Smooth muscle cell (in vitro differentiated cells): ENCODE measurements around the gene PLXNC1. TPM values are rescaled to one million over a fixed set of nuclear protein-coding genes. Genes with fewer than 3 reads are reported as not detected.

Experiments
- DNase-seq: peaks from one replicate; lab custom pipeline; 2025; ENCODE audit not compliant: unreplicated experiment; lab: John Stamatoyannopoulos, UW
- H2AFZ ChIP-seq: fragments of 200-600 bp; sonication (generic); 2 replicates; pipeline ENCODE4 v1.6.0; 2016; ENCODE audit warnings: antibody characterized with exemption, low read depth, mild to moderate bottlenecking
- H3F3A ChIP-seq: fragments of 200-600 bp; sonication (generic); 2 replicates; pipeline ENCODE4 v1.6.0; 2017; ENCODE audit warnings: antibody characterized with exemption, low read depth
- H3K27ac ChIP-seq: fragments of 200-600 bp; sonication (generic); 2 replicates; pipeline ENCODE4 v1.5.1; 2016; ENCODE audit warnings: low read depth, mild to moderate bottlenecking
- H3K27me3 ChIP-seq: fragments of 200-600 bp; sonication (generic); 2 replicates; pipeline ENCODE4 v1.6.1; 2016; ENCODE audit warnings: low read depth, mild to moderate bottlenecking
- H3K36me3 ChIP-seq: fragments of 200-600 bp; sonication (generic); 2 replicates; pipeline ENCODE4 v1.5.1; 2016; ENCODE audit warnings: low read depth
- H3K4me1 ChIP-seq: fragments of 200-600 bp; sonication (generic); 2 replicates; pipeline ENCODE4 v1.5.1; 2016; ENCODE audit warnings: low read depth
- H3K4me2 ChIP-seq: fragments of 200-600 bp; sonication (generic); 2 replicates; pipeline ENCODE4 v1.6.0; 2016; ENCODE audit warnings: mild to moderate bottlenecking
- H3K4me3 ChIP-seq: fragments of 200-600 bp; sonication (generic); 2 replicates; pipeline ENCODE4 v1.5.1; 2016; ENCODE audit warnings: mild to moderate bottlenecking
- H3K79me2 ChIP-seq: fragments of 200-600 bp; sonication (generic); 2 replicates; pipeline ENCODE4 v1.6.0; 2016; ENCODE audit warnings: low read depth, mild to moderate bottlenecking
- H3K9ac ChIP-seq: fragments of 200-600 bp; sonication (generic); 2 replicates; pipeline ENCODE4 v1.6.0; 2016; ENCODE audit warnings: low read depth
- H3K9me3 ChIP-seq: fragments of 200-600 bp; sonication (generic); replicated peaks from 2 replicates; pipeline ENCODE4 v1.5.1; 2016; ENCODE audit warnings: low read depth
- H4K20me1 ChIP-seq: fragments of 200-600 bp; sonication (generic); 2 replicates; pipeline ENCODE4 v1.6.0; 2016; ENCODE audit warnings: low read depth
- CTCF ChIP-seq: fragments of 200-600 bp; sonication (generic); IDR thresholded peaks from 2 replicates; pipeline ENCODE4 v1.5.1; 2017; ENCODE audit warnings: borderline replicate concordance, mild to moderate bottlenecking, antibody characterized with exemption; ENCODE audit not compliant: insufficient read depth, poor library complexity, severe bottlenecking
- WGBS: methylation state at CpG from one replicate; pipeline ENCODE4 v1.1.7; 2016; ENCODE audit warnings: low lambda C conversion rate; 5-methylcytosine and 5-hydroxymethylcytosine counted together
- polyA plus RNA-seq: library from polyadenylated mRNA; unstranded; fragments of >200 nt; fragmentation: Nextera tagmentation; extraction: Ambion mirVana; gene quantifications from 2 replicates; pipeline ENCODE4 v1.2.1, GENCODE V29; 2016
- total RNA-seq: library from RNA; depleted of rRNA; stranded (reverse); fragments of >200 nt; gene quantifications from 2 replicates; pipeline ENCODE4 v1.2.3, GENCODE V29; 2014

Gene PLXNC1
- total and polyA plus RNA-seq, 2 experiments from 2014 or later, result 0.49 to 0.66 TPM

GRCh38 chr12:94289461-94290312 is 141.3 kb downstream of the PLXNC1 start:
- DNase-seq, result no peak
- no peak for TF ChIP-seq CTCF
- H3K9ac ChIP-seq, result no peak overlapping the region
- peaks cover 31% of the 10 kb centered on the region for H3K27me3 ChIP-seq
- no peaks in the 10 kb centered on the region for H3K9me3 ChIP-seq
- H3K4me1 ChIP-seq, result peaks cover 27% of the 10 kb centered on the region
- peak overlapping the region; percentile 40 for H3K27ac ChIP-seq
- no peaks in the 10 kb centered on the region for H4K20me1 ChIP-seq
- H3K4me3 ChIP-seq, result no peak overlapping the region
- H3K79me2 ChIP-seq, result no peaks in the 10 kb centered on the region
- H3K36me3 ChIP-seq, result no peaks in the 10 kb centered on the region
- H3K4me2 ChIP-seq, result peak overlapping the region; percentile 69
- 14% methylated on average over 13 of the region's 13 CpGs for WGBS
- H3F3A ChIP-seq, result peaks cover 8% of the 10 kb centered on the region
- no peak overlapping the region for H2AFZ ChIP-seq

GRCh38 chr12:94290353-94290752 is 142.0 kb downstream of the PLXNC1 start:
- no peak overlapping the region for H3K4me3 ChIP-seq
- WGBS, result 7% methylated on average over 4 of the region's 4 CpGs
- no peaks in the 10 kb centered on the region for H4K20me1 ChIP-seq
- H3K4me1 ChIP-seq, result peaks cover 27% of the 10 kb centered on the region
- H3K9ac ChIP-seq, result no peak overlapping the region
- no peak overlapping the region for H2AFZ ChIP-seq
- peaks cover 8% of the 10 kb centered on the region for H3F3A ChIP-seq
- peak overlapping the region; percentile 69 for H3K4me2 ChIP-seq
- no peaks in the 10 kb centered on the region for H3K79me2 ChIP-seq
- peak overlapping the region; percentile 40 for H3K27ac ChIP-seq
- TF ChIP-seq CTCF, result no peak
- no peaks in the 10 kb centered on the region for H3K9me3 ChIP-seq
- no peak for DNase-seq
- H3K27me3 ChIP-seq, result peaks cover 24% of the 10 kb centered on the region
- H3K36me3 ChIP-seq, result no peaks in the 10 kb centered on the region

- Histone ChIP-seq H3F3A (no peaks in the 10 kb centered on the region), H3K27me3 (peaks cover 8% of the 10 kb centered on the region), H3K79me2 (no peaks in the 10 kb centered on the region), H3K9me3 (no peaks in the 10 kb centered on the region), H3K4me2 (peak overlapping the region; percentile 51), H3K4me1 (peaks cover 5% of the 10 kb centered on the region), H3K36me3 (no peaks in the 10 kb centered on the region), H2AFZ (no peak overlapping the region), H3K4me3 (no peak overlapping the region), H3K9ac (no peak overlapping the region), H3K27ac (no peak overlapping the region), H4K20me1 (no peaks in the 10 kb centered on the region)
- no peak for DNase-seq
- 91% methylated on average over 6 of the region's 6 CpGs for WGBS
- no peak for TF ChIP-seq CTCF
Measured at GRCh38 chr12:94297096-94297699, 148.8 kb downstream of the PLXNC1 start.
